Ovary (tissue), 9 donors: Measurements from ENCODE around the gene STK38. TPM values are rescaled to one million over a fixed set of nuclear protein-coding genes. Genes with fewer than 3 reads are reported as not detected.

ENCODE experiments used
- DNase-seq, 5 donors: peaks; one replicate each; pipeline ENCODE4 v3.0.0-alpha.2; 2019 to 2020
- H3K27ac ChIP-seq, 2 donors: fragments of 200-600 bp; one replicate each; pipeline versions ENCODE4 v1.5.1 to v1.8.0; 2019 to 2022
- H3K27me3 ChIP-seq: fragments of 200-600 bp; one replicate; pipeline ENCODE4 v1.8.0; 2022
- H3K36me3 ChIP-seq: fragments of 200-600 bp; sonication (generic); one replicate; pipeline ENCODE4 v1.5.1; 2019
- H3K4me1 ChIP-seq: one replicate; pipeline ENCODE4 v1.8.1; 2013; ENCODE audit warnings: mild to moderate bottlenecking, moderate library complexity; ENCODE audit not compliant: insufficient read depth
- H3K4me3 ChIP-seq: fragments of 200-600 bp; sonication (generic); one replicate; pipeline ENCODE4 v1.5.1; 2017
- H3K9me3 ChIP-seq, 2 donors: fragments of 200-600 bp in 1 of 2; sonication (generic) in 1 of 2; one replicate each; pipeline versions ENCODE4 v1.5.1 to v1.8.1; 2013 to 2019; ENCODE audit warnings: mild to moderate bottlenecking in 1 of 2, moderate library complexity in 1 of 2
- EP300 ChIP-seq: sonication (generic); formaldehyde crosslinking; IDR thresholded peaks from one replicate; pipeline ENCODE4 v1.6.1; 2017; ENCODE audit warnings: antibody characterized with exemption
- POLR2A ChIP-seq: fragments of 450-650 bp; IDR thresholded peaks from one replicate; pipeline ENCODE4 v1.6.1; 2017; ENCODE audit warnings: antibody characterized with exemption, mild to moderate bottlenecking, moderate library complexity
- WGBS, 3 donors: extraction: QIAGEN DNeasy Blood & Tissue Kit in 1 of 3; methylation state at CpG; one replicate each; pipeline versions ENCODE4 v1.1.5 to v1.1.7; 2013 to 2017; 5-methylcytosine and 5-hydroxymethylcytosine counted together
- intact Hi-C, 4 donors: fragments of 100-400 bp; cut with DNase I; formaldehyde crosslinking; loops; one replicate each; pipeline versions ENCODE4 v1.11.0 to v1.15.1; 2022 to 2023
- polyA plus RNA-seq, 2 donors: library from polyadenylated mRNA; stranded (reverse); fragments of 200-250 nt in 1 of 2; fragments of 350-450 nt in 1 of 2; fragmentation: Illumina TruSeq in 1 of 2; extraction: RNeasy Lipid Tissue Mini Kit (QIAGEN cat#74804) in 1 of 2; gene quantifications; one replicate each; pipeline ENCODE4 v1.2.3, GENCODE V29; 2013 to 2014
- total RNA-seq, 7 donors: library from RNA; depleted of rRNA in 2 of 7; stranded (reverse); fragments of >200 nt in 2 of 7; fragmentation: NEBNext Ultra II Directional in 3 of 7; extraction: Animal tissue kit (Norgen Biotek cat#: 25700) in 3 of 7; gene quantifications; one replicate each; pipeline versions ENCODE4 v1.1.0 to v1.2.4, GENCODE V29; 2016 to 2023
- TF ChIP-seq, protein P1 (sequence below), 3 donors: fragments of 450-650 bp in 2 of 3; fragments of 200-600 bp in 1 of 3; IDR thresholded peaks; one replicate each; pipeline versions ENCODE4 v1.5.1 to v1.8.0; 2016 to 2022; ENCODE audit warnings: antibody characterized with exemption in 3 of 3, mild to moderate bottlenecking in 1 of 3
- donor health status: DM: no; HTN: no; CAD: no; lungs with moderate emphysema.
- donor health status: DM: no; HTN: no; CAD: no.
- donor health status: Bipolar disorder and iron deficiency.
- donor health status: DM: yes; HTN: yes; CAD: no.
- donor health status: DM: no; HTN: no; CAD: no.
- donor health status: DM: yes; HTN: yes; CAD: no.

STK38 gene
- total and polyA plus RNA-seq, 9 donors: 8.9 to 35.4 (median 15.5) TPM

DNA sequence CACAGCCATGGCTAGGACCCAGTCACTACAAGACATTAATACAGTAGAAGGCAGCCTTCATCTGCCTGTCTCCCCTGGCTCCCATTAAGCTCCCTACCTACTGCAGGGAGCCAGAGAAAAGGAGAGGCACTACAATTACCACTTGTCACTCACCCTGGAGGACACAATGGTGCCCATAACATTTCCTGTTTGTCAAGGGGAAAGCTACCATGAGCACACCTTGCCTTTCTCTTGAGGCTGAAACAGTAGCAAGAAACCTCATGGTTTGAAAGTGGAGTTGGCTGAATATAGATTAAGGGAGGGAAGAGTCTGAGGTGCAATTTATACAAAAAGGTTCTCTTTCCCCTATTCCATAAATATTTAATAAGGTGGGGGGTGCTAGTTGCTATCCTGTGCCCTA is 27.9 kb downstream of the STK38 start:
- DNase-seq: no peak
- Histone ChIP-seq H3K4me3 (no peak overlapping the region), H3K4me1 (no peaks in the 10 kb centered on the region), H3K9me3 (no peaks in the 10 kb centered on the region), H3K36me3 (no peaks in the 10 kb centered on the region), H3K27ac (no peak overlapping the region), H3K27me3 (no peaks in the 10 kb centered on the region)
- TF ChIP-seq POLR2A: no peak
- TF ChIP-seq EP300: no peak
- TF ChIP-seq, protein P1, sequence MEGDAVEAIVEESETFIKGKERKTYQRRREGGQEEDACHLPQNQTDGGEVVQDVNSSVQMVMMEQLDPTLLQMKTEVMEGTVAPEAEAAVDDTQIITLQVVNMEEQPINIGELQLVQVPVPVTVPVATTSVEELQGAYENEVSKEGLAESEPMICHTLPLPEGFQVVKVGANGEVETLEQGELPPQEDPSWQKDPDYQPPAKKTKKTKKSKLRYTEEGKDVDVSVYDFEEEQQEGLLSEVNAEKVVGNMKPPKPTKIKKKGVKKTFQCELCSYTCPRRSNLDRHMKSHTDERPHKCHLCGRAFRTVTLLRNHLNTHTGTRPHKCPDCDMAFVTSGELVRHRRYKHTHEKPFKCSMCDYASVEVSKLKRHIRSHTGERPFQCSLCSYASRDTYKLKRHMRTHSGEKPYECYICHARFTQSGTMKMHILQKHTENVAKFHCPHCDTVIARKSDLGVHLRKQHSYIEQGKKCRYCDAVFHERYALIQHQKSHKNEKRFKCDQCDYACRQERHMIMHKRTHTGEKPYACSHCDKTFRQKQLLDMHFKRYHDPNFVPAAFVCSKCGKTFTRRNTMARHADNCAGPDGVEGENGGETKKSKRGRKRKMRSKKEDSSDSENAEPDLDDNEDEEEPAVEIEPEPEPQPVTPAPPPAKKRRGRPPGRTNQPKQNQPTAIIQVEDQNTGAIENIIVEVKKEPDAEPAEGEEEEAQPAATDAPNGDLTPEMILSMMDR (IDR thresholded peaks at IDR 0.05): no peak
- intact Hi-C loops: no loop called here

DNA sequence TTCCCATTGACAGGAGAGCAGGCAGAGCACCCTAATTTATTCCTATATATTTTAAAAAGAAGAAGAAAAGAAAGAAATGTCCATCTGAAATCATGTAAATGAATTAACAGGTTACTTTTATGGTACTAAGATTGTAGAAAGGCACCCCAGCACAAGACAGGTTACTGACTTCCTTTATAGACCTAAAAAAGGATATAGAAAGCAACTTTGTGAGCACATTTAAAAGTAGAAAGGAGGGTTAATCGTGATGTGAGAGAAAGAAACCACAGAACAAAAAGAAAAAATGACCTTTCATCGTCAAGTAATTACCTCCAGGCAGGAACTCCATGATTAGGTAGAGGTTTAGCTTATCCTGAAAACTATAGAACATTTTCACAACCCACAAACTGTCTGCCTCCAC is 29.9 kb downstream of the STK38 start:
- no peaks in the 10 kb centered on the region for H3K9me3 ChIP-seq
- WGBS, 3 donors: 87 to 94% (median 89%) methylated on average over 2 of the region's 2 CpGs
- intact Hi-C loops: no loop called here
- H3K27ac ChIP-seq: no peak overlapping the region
- no peaks in the 10 kb centered on the region for H3K36me3 ChIP-seq
- H3K27me3 ChIP-seq: no peaks in the 10 kb centered on the region
- H3K4me3 ChIP-seq: no peak overlapping the region
- no peak for DNase-seq
- no peaks in the 10 kb centered on the region for H3K4me1 ChIP-seq
- TF ChIP-seq, protein P1 (IDR thresholded peaks at IDR 0.05): no peak
- TF ChIP-seq EP300: no peak
- no peak for TF ChIP-seq POLR2A

DNA sequence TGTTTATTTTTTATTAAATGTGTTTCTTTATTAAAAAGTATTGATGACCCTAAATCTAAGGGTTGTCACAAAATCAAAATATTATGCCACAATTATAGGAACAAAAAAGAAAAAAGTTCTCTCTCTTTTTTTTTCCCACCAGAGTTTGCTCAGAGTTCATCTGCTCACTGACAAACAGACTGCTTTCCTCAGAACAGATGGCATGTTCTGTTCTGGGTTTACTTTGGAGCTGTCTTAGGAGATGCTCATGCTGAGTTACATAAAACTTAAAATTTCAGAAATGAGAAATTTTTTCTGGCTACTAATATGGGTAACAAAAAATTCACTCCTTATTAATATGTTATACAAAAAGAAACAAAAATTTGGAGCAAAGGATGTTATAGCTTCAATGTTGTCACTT is 30.3 kb downstream of the STK38 start:
- TF ChIP-seq, protein P1 (IDR thresholded peaks at IDR 0.05): no peak
- TF ChIP-seq POLR2A (no peak), EP300 (no peak)
- no peak overlapping the region for H3K27ac ChIP-seq
- no peak for DNase-seq
- H3K36me3 ChIP-seq: no peaks in the 10 kb centered on the region
- no peaks in the 10 kb centered on the region for H3K27me3 ChIP-seq
- no peaks in the 10 kb centered on the region for H3K9me3 ChIP-seq
- H3K4me1 ChIP-seq: no peaks in the 10 kb centered on the region
- intact Hi-C loops: no loop called here
- H3K4me3 ChIP-seq: no peak overlapping the region

DNA sequence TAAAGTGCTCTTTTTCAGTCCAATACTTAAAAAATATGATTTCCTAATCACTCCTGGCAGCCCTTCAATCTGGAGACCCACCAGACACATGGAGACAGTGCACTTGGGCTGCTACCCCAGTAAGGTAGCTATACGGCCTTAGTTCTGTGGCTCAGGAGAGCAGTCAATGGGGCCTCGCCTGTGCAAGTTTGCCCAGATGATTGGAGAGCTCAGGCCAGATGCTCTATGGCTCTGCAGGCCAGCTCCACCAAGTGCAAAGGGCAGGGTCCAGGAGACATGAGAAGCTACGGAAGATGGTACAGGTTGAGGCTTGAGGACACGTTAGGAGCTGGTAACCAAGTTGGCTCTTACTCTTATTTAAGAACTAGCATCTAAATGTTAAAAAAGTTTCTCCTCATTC is 30.7 kb downstream of the STK38 start:
- no peaks in the 10 kb centered on the region for H3K36me3 ChIP-seq
- no peak overlapping the region for H3K4me3 ChIP-seq
- H3K27me3 ChIP-seq: no peaks in the 10 kb centered on the region
- no peak for TF ChIP-seq EP300
- TF ChIP-seq, protein P1 (IDR thresholded peaks at IDR 0.05): no peak
- TF ChIP-seq POLR2A: no peak
- H3K4me1 ChIP-seq: no peaks in the 10 kb centered on the region
- 69 to 89% (median 86%) methylated on average over 4 of the region's 4 CpGs for WGBS, 3 donors
- no peaks in the 10 kb centered on the region for H3K9me3 ChIP-seq
- no peak overlapping the region for H3K27ac ChIP-seq
- intact Hi-C loops: no loop called here
- DNase-seq: no peak

DNA sequence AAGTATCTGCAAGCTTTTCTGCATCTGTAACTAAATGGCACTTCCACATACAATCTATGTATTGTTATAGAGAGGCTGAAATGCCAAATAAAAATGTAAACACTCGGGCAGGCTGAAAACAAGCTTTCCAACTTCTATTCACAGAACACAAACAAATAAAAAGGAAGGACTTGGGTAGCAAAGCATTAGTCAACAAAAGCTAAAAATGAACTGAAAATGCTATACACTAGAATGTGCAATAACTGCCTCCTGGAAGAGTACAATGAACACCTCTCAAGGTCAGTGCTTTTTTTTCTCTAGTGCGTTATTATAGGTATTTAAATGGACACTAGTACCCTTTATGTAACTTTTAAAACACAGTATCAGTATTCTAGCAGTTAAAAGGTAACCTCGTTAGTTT is 31.4 kb downstream of the STK38 start:
- no peak for DNase-seq
- no peaks in the 10 kb centered on the region for H3K36me3 ChIP-seq
- intact Hi-C loops: no loop called here
- H3K9me3 ChIP-seq: no peaks in the 10 kb centered on the region
- H3K4me1 ChIP-seq: no peaks in the 10 kb centered on the region
- TF ChIP-seq POLR2A (no peak), EP300 (no peak)
- TF ChIP-seq, protein P1 (IDR thresholded peaks at IDR 0.05): no peak
- H3K27me3 ChIP-seq: no peaks in the 10 kb centered on the region
- H3K4me3 ChIP-seq: no peak overlapping the region
- 52 to 69% (median 56%) methylated on average over 3 of the region's 3 CpGs for WGBS, 3 donors
- H3K27ac ChIP-seq: no peak overlapping the region
